Heart left ventricle (tissue), 16 donors: Measurements from ENCODE around the gene RNF186. TPM values are rescaled to one million over a fixed set of nuclear protein-coding genes. Genes with fewer than 3 reads are reported as not detected.

Source experiments
- ATAC-seq, 4 donors: fragments of 200-7000 bp; cut with Tn5 transposase; one replicate each; pipeline ENCODE4 v1.9.1; 2020 to 2022; ENCODE audit warnings: moderate library complexity in 4 of 4, mild to moderate bottlenecking in 3 of 4, moderate number of reproducible peaks in 1 of 4
- DNase-seq, 5 donors: peaks; one replicate each; pipeline ENCODE4 v3.0.0-alpha.2; 2020
- H3K27ac ChIP-seq, 12 donors: fragments of 200-600 bp; sonication (generic) in 4 of 12; one replicate each; pipeline versions ENCODE4 v1.5.0 to v1.8.0; 2016 to 2022; ENCODE audit warnings: mild to moderate bottlenecking in 2 of 12
- H3K27me3 ChIP-seq, 9 donors: fragments of 200-600 bp; sonication (generic) in 2 of 9; one replicate each; pipeline versions ENCODE4 v1.5.1 to v1.8.0; 2016 to 2022; ENCODE audit warnings: mild to moderate bottlenecking in 3 of 9
- H3K36me3 ChIP-seq, 9 donors: fragments of 200-600 bp; sonication (generic) in 2 of 9; one replicate each; pipeline versions ENCODE4 v1.5.0 to v1.8.0; 2018 to 2022; ENCODE audit warnings: mild to moderate bottlenecking in 2 of 9
- H3K4me1 ChIP-seq, 12 donors: fragments of 200-600 bp; sonication (generic) in 4 of 12; one replicate each; pipeline versions ENCODE4 v1.5.0 to v1.8.0; 2016 to 2022; ENCODE audit warnings: mild to moderate bottlenecking in 3 of 12
- H3K4me3 ChIP-seq, 12 donors: fragments of 200-600 bp; sonication (generic) in 4 of 12; one replicate each; pipeline versions ENCODE4 v1.5.0 to v1.8.0; 2017 to 2022; ENCODE audit warnings: mild to moderate bottlenecking in 9 of 12, moderate library complexity in 4 of 12
- H3K9me3 ChIP-seq, 12 donors: fragments of 200-600 bp; sonication (generic) in 4 of 12; one replicate each; pipeline versions ENCODE4 v1.5.0 to v1.8.0; 2016 to 2022; ENCODE audit warnings: mild to moderate bottlenecking in 1 of 12
- CTCF ChIP-seq, 12 donors: fragments of 200-600 bp; sonication (generic) in 4 of 12; IDR thresholded peaks; one replicate each; pipeline versions ENCODE4 v1.5.0 to v1.8.0; 2018 to 2022; ENCODE audit warnings: antibody characterized with exemption in 12 of 12, mild to moderate bottlenecking in 5 of 12
- POLR2A ChIP-seq, 2 donors: fragments of 450-650 bp; IDR thresholded peaks; one replicate each; pipeline ENCODE4 v1.6.1; 2017; ENCODE audit warnings: antibody characterized with exemption in 2 of 2, mild to moderate bottlenecking in 2 of 2, moderate library complexity in 2 of 2
- whole genome bisulfite sequencing, 4 donors: extraction: QIAGEN DNeasy Blood & Tissue Kit in 2 of 4; methylation state at CpG; one replicate each; pipeline versions ENCODE4 v1.1.5 to v1.1.7; 2013 to 2018; 5-methylcytosine and 5-hydroxymethylcytosine counted together
- intact Hi-C, 10 donors: fragments of 100-400 bp; cut with DNase I; formaldehyde crosslinking; loops; one replicate each; pipeline versions ENCODE4 v1.11.1 to v1.14.2; 2022
- polyA plus RNA-seq, 2 donors: library from polyadenylated mRNA; stranded (reverse); fragments of 200-250 nt; gene quantifications; one replicate each; pipeline ENCODE4 v1.2.3, GENCODE V29; 2013
- total RNA-seq, 9 donors: library from RNA; depleted of rRNA in 2 of 9; stranded (reverse); fragments of >200 nt in 2 of 9; fragmentation: NEBNext Ultra II Directional in 3 of 9; extraction: Animal tissue kit (Norgen Biotek cat#: 25700) in 3 of 9; gene quantifications; one replicate each; pipeline versions ENCODE4 v1.1.0 to v1.2.4, GENCODE V29; 2016 to 2023
- donor health status: ischemic (EF 13 %, LVEDD 7.1; RV severe dilation, severe dysfunction).
- donor health status: healthy with polysubstance abuse.
- donor health status: DM: no; HTN: yes; CAD: no.
- donor health status: DM: no; HTN: no; CAD: no.
- donor health status: ischemic (EF 25% LVEDD 6.9; RV normal size, moderate dysfunction).
- donor health status: ischemic (EF 25% LVEDD 5.7; RV mildly dilated, moderate dysfunction).
- donor health status: healthy.
- donor health status: DM: yes; HTN: yes; CAD: no.
- donor health status: ischemic (EF 35%, LVEDD 5.7; RV mildly dilated, moderate dysfunction).
- donor health status: nonischemic (EF 11% LVEDD 7.7; RV severe dilation, severe dysfunction).
- donor health status: DM: yes; HTN: yes; CAD: no.
- donor health status: PGD.
- donor health status: ischemic (EF 29% LVEDD 5.4; RV normal size, mild dysfunction).
- donor health status: nonischemic (EF 23%, LVEDD 6.1; RV moderate dilation, normal function).

The RNF186 gene
- total and polyA plus RNA-seq, 11 donors: not detected

DNA sequence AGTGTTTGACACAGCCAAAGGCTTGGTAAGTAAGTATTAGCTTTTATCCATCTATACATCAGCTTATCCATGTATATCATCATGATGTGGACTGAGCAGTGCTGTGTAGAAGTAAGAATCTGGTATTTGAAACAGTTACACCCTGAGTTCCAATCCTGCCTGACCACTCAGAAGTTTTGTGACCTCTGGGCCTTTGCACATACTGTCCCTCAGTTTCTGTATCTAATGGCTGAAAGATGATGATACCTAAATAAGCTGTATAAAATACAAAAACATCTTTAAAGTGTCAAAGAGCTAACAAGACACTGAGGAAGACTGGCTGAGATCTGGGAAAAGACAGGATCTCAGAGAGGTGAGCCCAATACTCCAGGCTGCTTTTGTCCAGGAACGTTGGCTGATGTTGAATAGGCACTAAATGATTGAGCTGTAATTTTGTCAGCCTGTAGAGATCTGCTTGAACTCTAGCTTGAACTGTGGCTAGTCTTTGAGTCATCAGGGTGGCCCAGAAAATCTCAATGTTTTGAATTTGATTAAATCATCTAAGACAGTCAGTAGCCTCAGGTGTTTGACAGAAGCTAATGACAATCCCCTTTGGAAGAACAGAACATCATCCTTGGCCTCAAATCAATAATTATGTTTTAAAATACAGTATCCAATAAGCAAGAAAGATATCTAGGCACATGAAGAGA is 46.9 kb upstream of the RNF186 start:
- Histone ChIP-seq H3K36me3 (no peaks in the 10 kb centered on the region), H3K9me3 (peaks cover 0 to 18% (median 0%) of the 10 kb centered on the region in 12 donors), H3K27ac (no peak overlapping the region), H3K4me3 (no peak overlapping the region), H3K4me1 (no peaks in the 10 kb centered on the region), H3K27me3 (peaks cover 0 to 32% (median 6%) of the 10 kb centered on the region in 9 donors)
- intact Hi-C loops: no loop called here
- DNase-seq (no peak), ATAC-seq (no peak)
- TF ChIP-seq POLR2A (IDR thresholded peaks at IDR 0.05) (no peak), CTCF (IDR thresholded peaks at IDR 0.05) (no peak)
- WGBS, 4 donors: 83 to 93% (median 88%) methylated on average over 1 of the region's 1 CpG

GRCh38 chr1:19861034-19861433 is 46.0 kb upstream of the RNF186 start:
- no peak for TF ChIP-seq CTCF (IDR thresholded peaks at IDR 0.05)
- TF ChIP-seq POLR2A (IDR thresholded peaks at IDR 0.05): no peak
- no peaks in the 10 kb centered on the region for H3K4me1 ChIP-seq
- H3K27ac ChIP-seq: no peak overlapping the region
- WGBS, 4 donors: 65 to 77% (median 73%) methylated on average over 2 of the region's 2 CpGs
- intact Hi-C loops: no loop called here
- peaks cover 0 to 32% (median 0%) of the 10 kb centered on the region in 9 donors for H3K27me3 ChIP-seq
- H3K4me3 ChIP-seq: no peak overlapping the region
- ATAC-seq (no peak), DNase-seq (no peak)
- H3K9me3 ChIP-seq: peaks cover 0 to 18% (median 0%) of the 10 kb centered on the region in 12 donors
- no peaks in the 10 kb centered on the region for H3K36me3 ChIP-seq

- H3K36me3 ChIP-seq: no peaks in the 10 kb centered on the region
- ATAC-seq (no peak), DNase-seq (no peak)
- no peaks in the 10 kb centered on the region for H3K4me1 ChIP-seq
- intact Hi-C loops: no loop called here
- TF ChIP-seq CTCF (IDR thresholded peaks at IDR 0.05) (no peak), POLR2A (IDR thresholded peaks at IDR 0.05) (no peak)
- H3K9me3 ChIP-seq: peaks cover 0 to 15% (median 0%) of the 10 kb centered on the region in 12 donors
- no peak overlapping the region for H3K27ac ChIP-seq
- WGBS, 4 donors: 64 to 76% (median 68%) methylated on average over 2 of the region's 2 CpGs
- peaks cover 0 to 32% (median 0%) of the 10 kb centered on the region in 9 donors for H3K27me3 ChIP-seq
- no peak overlapping the region for H3K4me3 ChIP-seq
These were observed 45.3 kb upstream of the RNF186 start for GRCh38 chr1:19860418-19860817.

GRCh38 chr1:19859876-19860275 is 44.8 kb upstream of the RNF186 start:
- Histone ChIP-seq H3K4me3 (no peak overlapping the region), H3K27me3 (peaks cover 0 to 30% (median 4%) of the 10 kb centered on the region in 9 donors), H3K27ac (no peak overlapping the region), H3K4me1 (no peaks in the 10 kb centered on the region), H3K36me3 (no peaks in the 10 kb centered on the region), H3K9me3 (peaks cover 0 to 16% (median 0%) of the 10 kb centered on the region in 12 donors)
- 67 to 81% (median 73%) methylated on average over 2 of the region's 2 CpGs for WGBS, 4 donors
- ATAC-seq (no peak), DNase-seq (no peak)
- no peak for TF ChIP-seq CTCF (IDR thresholded peaks at IDR 0.05)
- TF ChIP-seq POLR2A (IDR thresholded peaks at IDR 0.05): no peak
- intact Hi-C loops: no loop called here
